ENCODE results near the gene ANKRD40.
"Not testable (repeated sequence)": the region's sequence is repeated elsewhere in the genome, so short reads cannot be mapped to it uniquely, and the experiment has no call there.

Gene ANKRD40

GRCh38 chr17:50686494-50687199 is 21.1 kb downstream of the ANKRD40 start:
- Histone ChIP-seq H3K27me3 (ENCODE audit: insufficient read depth, low read length) (no peaks in the 10 kb centered on the region), H3K4me1 (ENCODE audit: insufficient read depth, low read length) (peaks cover 30% of the 10 kb centered on the region), H3K9me3 (ENCODE audit: low read length) (no peaks in the 10 kb centered on the region), H3K4me3 (ENCODE audit: low read length) (no peak overlapping the region), H3K36me3 (ENCODE audit: insufficient read depth, low read length) (no peaks in the 10 kb centered on the region), H2AFZ (ENCODE audit: low read depth, low read length) (no peak overlapping the region)

GRCh38 chr17:50685691-50686493 is 21.8 kb downstream of the ANKRD40 start:
- H3K9me3 ChIP-seq (ENCODE audit: low read length) = no peaks in the 10 kb centered on the region

GRCh38 chr17:50685334-50685665 is 22.4 kb downstream of the ANKRD40 start:
- Histone ChIP-seq H3K9me3 (ENCODE audit: low read length) (no peaks in the 10 kb centered on the region), H3K4me3 (ENCODE audit: low read length) (no peak overlapping the region), H3K27me3 (ENCODE audit: insufficient read depth, low read length) (no peaks in the 10 kb centered on the region), H3K4me1 (ENCODE audit: insufficient read depth, low read length) (peaks cover 24% of the 10 kb centered on the region), H3K36me3 (ENCODE audit: insufficient read depth, low read length) (no peaks in the 10 kb centered on the region), H2AFZ (ENCODE audit: low read depth, low read length) (no peak overlapping the region)

More at GRCh38 chr17:50685691-50686493, 21.8 kb downstream of the ANKRD40 start:
- H3K36me3 ChIP-seq (ENCODE audit: insufficient read depth, low read length) = no peaks in the 10 kb centered on the region
- H3K27me3 ChIP-seq (ENCODE audit: insufficient read depth, low read length) = no peaks in the 10 kb centered on the region
- H3K4me3 ChIP-seq (ENCODE audit: low read length) = no peak overlapping the region
- no peak overlapping the region for H2AFZ ChIP-seq (ENCODE audit: low read depth, low read length)
- peaks cover 29% of the 10 kb centered on the region for H3K4me1 ChIP-seq (ENCODE audit: insufficient read depth, low read length)

DNA sequence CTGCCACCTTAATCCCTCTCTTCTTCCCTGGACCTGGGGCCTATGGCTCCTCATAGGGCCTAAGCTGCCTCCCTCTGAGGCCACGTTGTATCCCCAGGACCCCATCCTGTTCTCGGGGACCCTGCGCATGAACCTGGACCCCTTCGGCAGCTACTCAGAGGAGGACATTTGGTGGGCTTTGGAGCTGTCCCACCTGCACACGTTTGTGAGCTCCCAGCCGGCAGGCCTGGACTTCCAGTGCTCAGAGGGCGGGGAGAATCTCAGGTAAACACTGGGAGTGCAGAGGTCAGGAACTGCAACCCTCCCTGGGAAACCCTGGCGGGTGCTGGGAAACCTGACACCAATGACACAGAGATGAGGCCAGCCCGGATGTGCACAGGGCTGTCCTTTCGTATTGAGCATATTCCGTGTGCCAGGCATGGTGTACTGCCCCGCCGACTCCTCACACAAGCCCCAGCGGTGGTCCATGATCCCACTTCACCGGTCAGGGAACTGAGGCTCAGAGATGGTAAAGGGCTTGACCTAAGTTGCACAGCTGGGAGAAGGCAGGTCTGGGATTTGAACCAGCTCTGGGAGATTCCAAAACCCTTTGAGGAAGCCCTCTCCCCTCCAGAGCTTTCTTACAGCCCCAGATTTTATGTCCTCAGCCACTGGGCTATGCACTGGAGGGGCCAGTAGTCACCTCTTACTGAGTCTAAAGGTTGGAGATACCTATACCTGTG is 22.9 kb downstream of the ANKRD40 start:
- no peak overlapping the region for H3K4me3 ChIP-seq (ENCODE audit: low read length)
- H3K9me3 ChIP-seq (ENCODE audit: low read length) = no peaks in the 10 kb centered on the region
- H3K4me1 ChIP-seq (ENCODE audit: insufficient read depth, low read length) = peaks cover 19% of the 10 kb centered on the region
- no peaks in the 10 kb centered on the region for H3K27me3 ChIP-seq (ENCODE audit: insufficient read depth, low read length)
- H3K36me3 ChIP-seq (ENCODE audit: insufficient read depth, low read length) = no peaks in the 10 kb centered on the region
- no peak overlapping the region for H2AFZ ChIP-seq (ENCODE audit: low read depth, low read length)

- no peaks in the 10 kb centered on the region for H3K27me3 ChIP-seq (ENCODE audit: insufficient read depth, low read length)
- H3K9me3 ChIP-seq (ENCODE audit: low read length) = no peaks in the 10 kb centered on the region
- no peaks in the 10 kb centered on the region for H3K36me3 ChIP-seq (ENCODE audit: insufficient read depth, low read length)
- H2AFZ ChIP-seq (ENCODE audit: low read depth, low read length) = no peak overlapping the region
- no peak overlapping the region for H3K4me3 ChIP-seq (ENCODE audit: low read length)
- H3K4me1 ChIP-seq (ENCODE audit: insufficient read depth, low read length) = peaks cover 14% of the 10 kb centered on the region
These were observed 23.5 kb downstream of the ANKRD40 start for GRCh38 chr17:50684288-50684611.

DNA sequence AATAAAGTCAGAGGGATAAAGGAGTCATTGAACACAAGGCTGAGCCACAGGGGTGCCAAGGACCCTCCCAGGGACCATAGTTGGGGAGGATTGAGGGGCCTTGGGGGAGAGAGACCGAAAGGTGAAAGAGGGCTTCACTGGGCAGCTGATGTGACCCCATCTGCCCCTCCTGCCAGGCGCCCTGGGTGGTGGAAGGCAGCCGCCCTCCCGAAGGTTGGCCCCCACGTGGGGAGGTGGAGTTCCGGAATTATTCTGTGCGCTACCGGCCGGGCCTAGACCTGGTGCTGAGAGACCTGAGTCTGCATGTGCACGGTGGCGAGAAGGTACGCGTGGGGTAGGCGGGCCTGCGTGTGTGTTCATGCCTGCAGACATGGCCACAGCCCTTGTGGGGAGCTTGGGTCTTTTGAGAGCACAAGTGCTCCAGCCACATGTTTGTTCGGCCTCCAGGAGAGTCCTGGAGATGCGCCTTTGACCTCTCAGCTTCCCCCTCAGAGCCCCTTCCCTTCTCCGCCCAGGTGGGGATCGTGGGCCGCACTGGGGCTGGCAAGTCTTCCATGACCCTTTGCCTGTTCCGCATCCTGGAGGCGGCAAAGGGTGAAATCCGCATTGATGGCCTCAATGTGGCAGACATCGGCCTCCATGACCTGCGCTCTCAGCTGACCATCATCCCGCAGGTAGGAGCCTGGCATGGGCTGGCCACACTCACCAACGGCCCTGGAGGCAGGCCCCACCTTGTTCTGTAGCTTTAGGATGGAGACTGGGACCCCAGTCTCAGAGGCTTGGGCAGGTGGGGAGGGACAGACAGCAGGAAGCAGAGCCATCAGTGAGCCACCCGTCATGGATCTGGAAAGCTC is 24.1 kb downstream of the ANKRD40 start:
- peaks cover 4% of the 10 kb centered on the region for H3K27me3 ChIP-seq (ENCODE audit: insufficient read depth, low read length)
- peaks cover 10% of the 10 kb centered on the region for H3K4me1 ChIP-seq (ENCODE audit: insufficient read depth, low read length)
- no peaks in the 10 kb centered on the region for H3K36me3 ChIP-seq (ENCODE audit: insufficient read depth, low read length)
- no peak overlapping the region for H3K4me3 ChIP-seq (ENCODE audit: low read length)
- H3K9me3 ChIP-seq (ENCODE audit: low read length) = no peaks in the 10 kb centered on the region
- H2AFZ ChIP-seq (ENCODE audit: low read depth, low read length) = no peak overlapping the region

DNA sequence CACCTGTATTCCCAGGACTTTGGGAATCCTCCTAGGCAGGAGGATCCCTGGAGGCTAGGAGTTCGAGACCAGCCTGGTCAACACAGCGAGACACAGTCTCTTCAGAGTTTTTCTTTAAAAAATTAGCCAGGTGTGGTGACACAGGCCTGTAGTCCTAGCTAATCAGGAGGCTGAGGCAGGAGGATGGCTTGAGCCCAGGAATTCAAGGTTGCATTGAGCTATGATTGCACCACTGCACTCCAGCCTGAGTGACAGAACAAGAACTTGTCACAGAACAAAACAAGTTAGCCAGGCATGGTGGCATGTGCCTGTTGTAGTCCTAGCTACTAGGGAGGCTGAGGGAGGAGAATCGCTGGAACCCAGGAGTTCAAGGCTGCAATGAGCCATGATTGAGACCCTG is 24.8 kb downstream of the ANKRD40 start:
- H3K4me3 ChIP-seq (ENCODE audit: low read length) = no peak overlapping the region
- no peak overlapping the region for H2AFZ ChIP-seq (ENCODE audit: low read depth, low read length)
- peaks cover 4% of the 10 kb centered on the region for H3K27me3 ChIP-seq (ENCODE audit: insufficient read depth, low read length)
- H3K9me3 ChIP-seq (ENCODE audit: low read length) = no peaks in the 10 kb centered on the region
- H3K36me3 ChIP-seq (ENCODE audit: insufficient read depth, low read length) = no peaks in the 10 kb centered on the region
- peaks cover 10% of the 10 kb centered on the region for H3K4me1 ChIP-seq (ENCODE audit: insufficient read depth, low read length)

DNA sequence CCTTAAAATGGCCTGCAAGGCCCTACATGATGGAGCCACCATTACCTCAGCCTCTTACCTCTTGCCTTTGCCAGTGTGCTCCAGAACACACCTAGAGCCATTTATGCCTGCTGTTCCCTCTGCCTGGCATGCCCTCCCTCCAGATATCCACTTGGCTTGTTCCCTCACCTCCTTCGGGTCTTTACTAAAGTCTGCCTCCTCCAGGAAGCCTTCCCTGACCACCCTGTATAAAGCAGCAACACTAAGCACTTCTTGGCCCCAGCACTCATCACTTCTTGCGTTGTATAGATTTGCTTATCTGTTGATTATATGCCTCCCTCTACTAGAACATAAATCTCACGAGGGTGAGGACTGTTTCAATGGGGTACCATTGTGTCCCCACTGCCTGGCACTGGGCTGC is 25.3 kb downstream of the ANKRD40 start:
- no peak overlapping the region for H3K4me3 ChIP-seq (ENCODE audit: low read length)
- peaks cover 10% of the 10 kb centered on the region for H3K4me1 ChIP-seq (ENCODE audit: insufficient read depth, low read length)
- H3K27me3 ChIP-seq (ENCODE audit: insufficient read depth, low read length) = peaks cover 5% of the 10 kb centered on the region
- no peak overlapping the region for H2AFZ ChIP-seq (ENCODE audit: low read depth, low read length)
- no peaks in the 10 kb centered on the region for H3K9me3 ChIP-seq (ENCODE audit: low read length)
- H3K36me3 ChIP-seq (ENCODE audit: insufficient read depth, low read length) = no peaks in the 10 kb centered on the region

DNA sequence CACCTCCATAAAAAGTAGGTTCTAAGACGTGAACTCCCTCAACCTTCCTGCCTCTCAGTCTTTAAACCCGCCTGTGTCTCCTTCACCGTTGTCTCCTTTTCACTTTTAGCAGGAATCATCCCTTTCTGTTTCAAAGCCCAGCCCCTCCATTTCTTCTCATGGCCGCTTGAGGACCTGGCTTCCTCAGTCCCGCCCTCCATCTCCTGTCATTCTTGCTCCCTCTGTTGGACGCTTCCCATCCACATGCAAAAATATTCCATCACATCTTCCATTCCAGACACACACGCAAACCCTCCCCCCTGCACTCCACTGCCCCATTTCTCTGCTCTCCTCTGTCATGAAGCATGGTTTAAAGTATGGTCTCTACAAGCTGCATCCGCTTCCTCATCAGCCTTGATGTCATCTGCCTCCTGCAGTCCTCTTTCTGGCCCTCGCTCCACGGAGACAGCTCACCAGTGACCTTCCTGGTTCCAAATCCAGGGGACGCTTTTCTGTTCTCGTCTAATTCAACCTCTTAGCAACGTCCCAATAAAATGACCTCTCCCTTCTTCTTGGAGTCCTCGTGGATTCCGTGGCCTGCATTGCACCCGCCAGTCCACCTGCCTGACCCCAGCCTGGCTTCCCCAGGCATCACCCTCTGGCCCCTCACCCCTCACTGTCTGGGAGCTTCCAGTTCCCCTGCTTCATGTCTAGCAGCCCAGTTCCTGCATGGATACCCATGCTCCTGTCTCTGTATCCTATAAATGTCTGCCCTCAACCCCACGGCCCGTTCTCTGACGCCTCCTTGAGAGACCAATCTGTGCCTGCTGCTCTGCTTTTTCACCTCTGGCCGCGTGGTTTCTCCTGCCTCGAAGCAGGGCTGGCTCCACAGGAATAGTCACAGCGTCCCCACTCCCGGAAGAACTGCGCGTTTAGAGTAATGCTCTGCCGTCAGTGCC is 26.2 kb downstream of the ANKRD40 start:
- peaks cover 10% of the 10 kb centered on the region for H3K4me1 ChIP-seq (ENCODE audit: insufficient read depth, low read length)
- no peak overlapping the region for H2AFZ ChIP-seq (ENCODE audit: low read depth, low read length)
- H3K9me3 ChIP-seq (ENCODE audit: low read length) = no peaks in the 10 kb centered on the region
- no peaks in the 10 kb centered on the region for H3K36me3 ChIP-seq (ENCODE audit: insufficient read depth, low read length)
- H3K4me3 ChIP-seq (ENCODE audit: low read length) = no peak overlapping the region
- H3K27me3 ChIP-seq (ENCODE audit: insufficient read depth, low read length) = peaks cover 8% of the 10 kb centered on the region

GRCh38 chr17:50680543-50681262 is 27.0 kb downstream of the ANKRD40 start:
- not testable (repeated sequence) for H2AFZ ChIP-seq (ENCODE audit: low read depth, low read length); H3K4me3 ChIP-seq (ENCODE audit: low read length); H3K4me1 ChIP-seq (ENCODE audit: insufficient read depth, low read length); H3K9me3 ChIP-seq (ENCODE audit: low read length); H3K36me3 ChIP-seq (ENCODE audit: insufficient read depth, low read length); H3K27me3 ChIP-seq (ENCODE audit: insufficient read depth, low read length)

DNA sequence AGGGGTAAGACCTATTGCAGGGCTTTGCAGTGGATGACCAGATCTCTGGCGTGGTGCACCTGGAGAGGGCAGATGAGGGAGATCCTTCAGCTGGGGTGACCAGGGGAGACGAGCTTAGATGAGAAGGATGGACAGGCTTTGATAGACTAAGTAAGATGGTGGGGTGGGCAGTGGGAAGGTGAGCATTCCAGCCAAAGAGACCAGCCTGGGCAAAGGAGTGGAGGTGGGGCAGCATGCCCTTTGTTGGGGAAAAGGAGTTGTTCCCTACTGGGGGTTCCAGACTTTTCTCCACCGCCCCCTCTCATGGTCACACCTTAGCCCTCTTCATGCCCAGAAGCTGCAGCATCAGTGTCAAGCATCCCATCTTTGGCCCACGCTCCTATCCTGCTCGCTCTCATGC is 27.6 kb downstream of the ANKRD40 start:
- H3K4me3 ChIP-seq (ENCODE audit: low read length) = no peak overlapping the region
- H3K4me1 ChIP-seq (ENCODE audit: insufficient read depth, low read length) = peaks cover 10% of the 10 kb centered on the region
- H3K36me3 ChIP-seq (ENCODE audit: insufficient read depth, low read length) = no peaks in the 10 kb centered on the region
- H3K9me3 ChIP-seq (ENCODE audit: low read length) = no peaks in the 10 kb centered on the region
- no peak overlapping the region for H2AFZ ChIP-seq (ENCODE audit: low read depth, low read length)
- peaks cover 13% of the 10 kb centered on the region for H3K27me3 ChIP-seq (ENCODE audit: insufficient read depth, low read length)

All from neuron (in vitro differentiated cells).